ENCODE results near the gene CWF19L1.

DNA sequence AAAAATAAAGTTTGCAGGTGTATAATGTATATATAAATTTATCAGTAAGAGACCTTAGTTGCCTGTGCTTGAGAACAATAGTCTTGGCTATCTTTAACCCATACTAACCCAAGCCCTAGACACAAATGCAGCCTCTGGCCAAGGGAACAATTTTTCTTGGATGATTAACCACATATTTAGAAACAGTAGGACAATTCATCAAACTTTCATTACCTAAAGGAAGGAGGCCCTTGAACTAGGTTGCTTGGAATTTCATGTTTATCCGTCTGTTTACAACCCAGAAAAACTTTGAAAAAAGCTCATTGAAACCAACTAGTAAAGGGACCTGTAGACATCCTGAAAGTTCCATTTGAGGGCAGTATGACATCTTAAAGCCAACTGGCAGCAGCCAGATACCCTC lies 72.7 kb downstream of the CWF19L1 start:
- TF ChIP-seq, protein P1, sequence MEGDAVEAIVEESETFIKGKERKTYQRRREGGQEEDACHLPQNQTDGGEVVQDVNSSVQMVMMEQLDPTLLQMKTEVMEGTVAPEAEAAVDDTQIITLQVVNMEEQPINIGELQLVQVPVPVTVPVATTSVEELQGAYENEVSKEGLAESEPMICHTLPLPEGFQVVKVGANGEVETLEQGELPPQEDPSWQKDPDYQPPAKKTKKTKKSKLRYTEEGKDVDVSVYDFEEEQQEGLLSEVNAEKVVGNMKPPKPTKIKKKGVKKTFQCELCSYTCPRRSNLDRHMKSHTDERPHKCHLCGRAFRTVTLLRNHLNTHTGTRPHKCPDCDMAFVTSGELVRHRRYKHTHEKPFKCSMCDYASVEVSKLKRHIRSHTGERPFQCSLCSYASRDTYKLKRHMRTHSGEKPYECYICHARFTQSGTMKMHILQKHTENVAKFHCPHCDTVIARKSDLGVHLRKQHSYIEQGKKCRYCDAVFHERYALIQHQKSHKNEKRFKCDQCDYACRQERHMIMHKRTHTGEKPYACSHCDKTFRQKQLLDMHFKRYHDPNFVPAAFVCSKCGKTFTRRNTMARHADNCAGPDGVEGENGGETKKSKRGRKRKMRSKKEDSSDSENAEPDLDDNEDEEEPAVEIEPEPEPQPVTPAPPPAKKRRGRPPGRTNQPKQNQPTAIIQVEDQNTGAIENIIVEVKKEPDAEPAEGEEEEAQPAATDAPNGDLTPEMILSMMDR (IDR thresholded peaks at IDR 0.05 in 4 of 5, conservative IDR thresholded peaks at IDR 0.05 in 1 of 5) = no peak
- no peak for TF ChIP-seq POLR2A (IDR thresholded peaks at IDR 0.05)

Data from gastrocnemius medialis (tissue), 4 donors.